ENCODE measurements around the gene RAB11FIP5.
A peak's percentile ranks its signal among the peaks of the same experiment; 100 is the strongest.

The RAB11FIP5 gene

DNA sequence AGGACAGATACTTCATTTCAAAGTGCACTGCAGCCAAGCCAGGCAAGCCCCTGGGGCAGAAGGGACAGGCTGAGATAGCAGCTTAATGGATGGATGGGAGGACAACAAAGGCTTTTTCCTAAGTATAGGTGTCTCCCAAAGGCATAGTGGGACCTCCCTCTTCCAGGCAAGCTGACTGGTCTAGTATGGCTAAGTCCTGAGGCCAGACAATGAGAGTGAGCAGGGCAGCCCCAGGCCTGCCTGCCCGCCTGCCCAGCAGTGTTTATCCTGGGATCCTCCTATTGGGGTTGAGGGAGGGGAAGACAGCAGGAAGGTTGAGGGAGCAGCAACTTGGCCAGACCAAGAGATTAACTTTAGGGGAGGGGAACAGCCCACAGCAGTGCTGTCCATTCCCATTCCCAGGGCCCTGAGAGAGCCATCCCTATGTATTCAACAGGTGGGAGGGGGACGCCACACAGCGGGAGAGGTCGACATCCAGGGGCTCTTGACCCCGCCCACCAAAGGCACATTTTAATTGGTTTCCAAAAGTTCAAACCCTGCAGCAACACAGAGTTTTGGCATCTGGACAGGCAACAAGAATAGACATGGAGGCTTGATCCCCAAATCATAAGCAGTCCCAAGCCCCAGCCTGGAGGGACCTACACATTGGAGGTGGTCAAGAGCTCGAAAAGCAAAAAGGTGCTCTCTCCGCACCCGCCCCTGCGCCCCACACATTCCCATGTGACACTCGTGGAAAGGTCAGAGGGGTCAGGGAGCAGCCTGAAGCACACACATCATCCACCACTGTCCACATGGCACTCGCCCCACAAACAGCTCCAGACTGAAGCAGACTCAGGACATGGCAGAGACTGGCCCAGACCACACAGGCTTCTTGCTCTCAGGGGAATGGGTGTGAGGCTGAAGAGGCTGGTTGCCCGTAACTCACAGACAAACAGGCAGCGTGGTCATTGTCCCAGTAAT, 38.4 kb downstream of the RAB11FIP5 start:
- no peak overlapping the region for H3K4me3 ChIP-seq (ENCODE audit: control insufficient read depth, low read depth, low read length)
- no peak for DNase-seq (ENCODE audit: low read depth)
- TF ChIP-seq, protein P1, sequence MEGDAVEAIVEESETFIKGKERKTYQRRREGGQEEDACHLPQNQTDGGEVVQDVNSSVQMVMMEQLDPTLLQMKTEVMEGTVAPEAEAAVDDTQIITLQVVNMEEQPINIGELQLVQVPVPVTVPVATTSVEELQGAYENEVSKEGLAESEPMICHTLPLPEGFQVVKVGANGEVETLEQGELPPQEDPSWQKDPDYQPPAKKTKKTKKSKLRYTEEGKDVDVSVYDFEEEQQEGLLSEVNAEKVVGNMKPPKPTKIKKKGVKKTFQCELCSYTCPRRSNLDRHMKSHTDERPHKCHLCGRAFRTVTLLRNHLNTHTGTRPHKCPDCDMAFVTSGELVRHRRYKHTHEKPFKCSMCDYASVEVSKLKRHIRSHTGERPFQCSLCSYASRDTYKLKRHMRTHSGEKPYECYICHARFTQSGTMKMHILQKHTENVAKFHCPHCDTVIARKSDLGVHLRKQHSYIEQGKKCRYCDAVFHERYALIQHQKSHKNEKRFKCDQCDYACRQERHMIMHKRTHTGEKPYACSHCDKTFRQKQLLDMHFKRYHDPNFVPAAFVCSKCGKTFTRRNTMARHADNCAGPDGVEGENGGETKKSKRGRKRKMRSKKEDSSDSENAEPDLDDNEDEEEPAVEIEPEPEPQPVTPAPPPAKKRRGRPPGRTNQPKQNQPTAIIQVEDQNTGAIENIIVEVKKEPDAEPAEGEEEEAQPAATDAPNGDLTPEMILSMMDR (IDR thresholded peaks at IDR 0.05; ENCODE audit: control insufficient read depth, insufficient read depth, low read depth, low read length, missing control alignments), result no peak

DNA sequence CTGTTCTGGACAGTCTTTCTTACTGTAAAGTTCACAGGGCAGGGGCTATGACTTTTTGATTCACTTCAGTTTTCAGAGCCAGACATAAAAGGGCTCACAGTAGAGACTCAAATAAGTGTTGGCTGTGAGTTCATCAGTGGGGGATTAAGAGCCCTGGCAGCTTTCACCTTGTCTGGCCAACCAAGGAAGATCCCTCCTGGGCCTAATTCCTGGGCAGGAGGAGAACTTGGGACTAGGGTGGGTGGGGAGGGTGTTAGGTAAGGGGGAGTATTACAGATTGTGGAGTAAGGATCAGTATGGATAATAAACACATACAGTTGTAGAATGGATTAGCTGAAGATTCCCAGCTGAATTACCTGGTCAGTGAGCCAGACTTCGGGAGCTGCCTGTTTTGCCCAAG, 40.3 kb downstream of the RAB11FIP5 start:
- H3K4me3 ChIP-seq (ENCODE audit: control insufficient read depth, low read depth, low read length), result no peak overlapping the region
- DNase-seq (ENCODE audit: low read depth), result no peak
- TF ChIP-seq, protein P1 (IDR thresholded peaks at IDR 0.05; ENCODE audit: control insufficient read depth, insufficient read depth, low read depth, low read length, missing control alignments), result no peak

DNA sequence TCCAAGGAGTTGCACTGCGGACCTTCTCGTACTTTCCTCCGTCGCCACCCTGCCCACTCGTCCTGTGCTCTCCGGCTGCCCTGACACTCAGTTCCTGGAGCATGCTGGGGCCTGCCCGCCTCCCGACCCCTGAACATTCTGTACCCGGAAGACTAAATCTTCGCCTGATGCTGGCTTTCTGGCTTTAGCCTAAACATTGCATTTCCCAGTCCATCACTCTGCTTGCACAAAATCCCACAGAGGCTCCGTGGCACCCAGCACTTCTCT, 40.7 kb downstream of the RAB11FIP5 start:
- TF ChIP-seq, protein P1 (IDR thresholded peaks at IDR 0.05; ENCODE audit: control insufficient read depth, insufficient read depth, low read depth, low read length, missing control alignments), result no peak
- no peak for DNase-seq (ENCODE audit: low read depth)
- peak overlapping the region; percentile 83 for H3K4me3 ChIP-seq (ENCODE audit: control insufficient read depth, low read depth, low read length)

DNA sequence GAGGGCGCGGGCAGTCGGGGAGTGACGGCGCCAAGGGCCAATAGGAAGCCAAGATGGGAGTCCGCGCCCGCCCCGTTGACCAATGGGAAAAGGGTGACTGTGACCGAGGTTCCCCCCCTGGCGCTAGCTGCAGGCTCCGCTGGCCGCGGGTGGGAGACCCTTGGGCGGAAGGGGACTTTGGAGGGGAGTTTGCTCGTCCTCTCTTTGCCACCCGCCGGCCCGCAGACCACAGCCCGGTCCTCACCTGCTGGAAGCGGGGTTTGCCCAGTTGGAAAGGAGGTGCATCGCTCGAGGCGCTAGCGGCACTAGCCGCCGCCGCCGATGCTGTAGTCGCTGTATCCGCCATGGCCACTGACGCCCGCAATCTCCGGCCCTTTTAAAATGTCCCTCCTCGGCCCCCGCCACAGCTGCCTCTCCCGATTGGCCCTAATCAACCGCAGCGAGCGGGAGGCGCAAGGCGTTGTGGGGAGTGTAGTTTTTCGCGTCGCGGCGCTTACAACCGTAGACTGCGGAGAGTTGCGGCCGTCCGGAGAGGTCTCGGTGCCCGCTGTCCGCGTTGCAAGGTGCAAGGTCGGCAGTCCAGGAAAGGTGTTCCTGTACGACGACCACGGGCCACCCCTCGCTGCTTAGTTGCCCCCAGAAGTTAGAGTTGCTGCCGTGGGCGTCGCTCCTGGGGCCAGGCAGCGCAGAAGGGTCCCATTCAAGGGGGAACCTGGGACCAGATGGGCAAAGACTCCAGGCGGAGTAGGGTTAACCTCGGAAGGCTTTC, 41.2 kb downstream of the RAB11FIP5 start, which contains the start of gene SFXN5:
TSS of gene SFXN5 (minus strand) at position 353 of the 769 bp plus-strand sequence. CDS start at position 346, 7 bp downstream.
- peak; percentile 81 for DNase-seq (ENCODE audit: low read depth)

DNA sequence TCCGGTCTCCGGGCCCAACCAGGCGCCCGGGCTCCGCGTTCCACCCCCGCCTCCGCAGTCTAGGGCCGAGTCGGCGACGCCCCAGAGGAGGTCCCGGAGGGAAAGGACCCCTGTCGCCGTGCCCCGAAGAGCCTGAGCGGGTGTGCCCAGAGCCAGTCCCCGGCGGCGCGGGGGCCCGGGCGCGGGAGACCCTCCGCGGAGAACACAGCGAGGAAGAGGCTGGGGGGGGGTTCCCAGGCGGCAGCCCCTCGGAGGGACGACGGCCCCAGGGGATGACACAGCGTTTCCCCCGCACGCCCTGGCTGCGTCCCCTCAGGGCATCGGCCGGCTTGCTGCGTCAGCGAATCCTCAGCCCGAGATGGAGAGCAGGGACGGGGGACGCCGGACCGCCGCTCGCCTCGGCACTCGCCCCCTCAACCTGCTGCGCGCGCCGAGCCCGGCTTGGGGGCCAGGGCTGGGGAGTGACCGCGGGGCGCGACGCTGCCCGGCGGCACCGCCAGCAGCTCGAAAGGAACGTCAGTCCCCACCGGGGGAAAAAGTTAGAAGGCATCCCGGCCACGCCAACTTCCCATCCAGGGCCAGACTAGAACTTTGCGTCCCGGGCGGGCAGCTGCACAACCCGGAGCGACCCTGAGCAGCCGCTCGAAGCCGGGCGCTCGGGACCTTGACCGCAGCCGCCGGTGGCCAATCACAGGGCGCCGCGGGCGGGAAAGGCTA, 41.9 kb downstream of the RAB11FIP5 start:
- TF ChIP-seq, protein P1 (IDR thresholded peaks at IDR 0.05; ENCODE audit: control insufficient read depth, insufficient read depth, low read depth, low read length, missing control alignments), result no peak
- DNase-seq (ENCODE audit: low read depth), result no peak
- peak overlapping the region; percentile 83 for H3K4me3 ChIP-seq (ENCODE audit: control insufficient read depth, low read depth, low read length)

More for the DNA sequence above, 41.2 kb downstream of the RAB11FIP5 start, which contains the start of gene SFXN5:
- TF ChIP-seq, protein P1 (IDR thresholded peaks at IDR 0.05; ENCODE audit: control insufficient read depth, insufficient read depth, low read depth, low read length, missing control alignments), result peak; percentile 22
- peak within 1 kb of the TSS; percentile 83 for H3K4me3 ChIP-seq (ENCODE audit: control insufficient read depth, low read depth, low read length)

Measured in AG09309 (cell line).